GM18507 (cell line): ENCODE results near the gene INSR.
"Not testable (repeated sequence)": the region's sequence is repeated elsewhere in the genome, so short reads cannot be mapped to it uniquely, and the experiment has no call there.

ENCODE experiments used
- DNase-seq: peaks from one replicate; pipeline ENCODE4 v3.0.0; 2011; ENCODE audit warnings: low read depth; ENCODE audit not compliant: insufficient read length; ENCODE audit errors: extremely low spot score
- FAIRE-seq: peaks from 2 replicates; lab custom pipeline; 2011; peaks lifted over from hg19 to GRCh38; lab: Jason Lieb, UNC

Gene INSR

GRCh38 chr19:7293762-7294557 is at the start of gene INSR:
TSS of gene INSR (minus strand) at chr19:7294414. CDS start at chr19:7293891, 523 bp downstream.
- DNase-seq (peak; percentile 90), FAIRE-seq (peak; percentile 44)

DNA sequence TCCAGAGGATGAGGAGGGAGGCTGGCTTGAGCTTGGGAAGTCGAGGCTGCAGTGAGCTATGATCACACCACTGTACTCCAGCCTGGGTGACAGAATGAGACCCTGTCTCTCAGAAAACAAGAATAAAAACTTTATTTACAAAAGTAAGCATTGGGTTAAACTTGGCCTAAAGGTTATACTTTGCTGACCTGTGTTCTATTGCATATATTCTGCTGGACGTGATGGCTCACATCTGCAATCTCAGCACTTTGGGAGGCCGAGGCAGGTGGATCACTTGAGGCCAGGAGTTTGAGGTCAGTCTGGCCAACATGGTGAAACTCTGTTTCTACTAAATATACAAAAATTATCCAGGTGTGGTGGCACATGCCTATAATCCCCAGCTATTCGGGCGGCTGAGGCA is 47.9 kb upstream of the INSR start:
- no peak for DNase-seq
- no peak for FAIRE-seq

DNA sequence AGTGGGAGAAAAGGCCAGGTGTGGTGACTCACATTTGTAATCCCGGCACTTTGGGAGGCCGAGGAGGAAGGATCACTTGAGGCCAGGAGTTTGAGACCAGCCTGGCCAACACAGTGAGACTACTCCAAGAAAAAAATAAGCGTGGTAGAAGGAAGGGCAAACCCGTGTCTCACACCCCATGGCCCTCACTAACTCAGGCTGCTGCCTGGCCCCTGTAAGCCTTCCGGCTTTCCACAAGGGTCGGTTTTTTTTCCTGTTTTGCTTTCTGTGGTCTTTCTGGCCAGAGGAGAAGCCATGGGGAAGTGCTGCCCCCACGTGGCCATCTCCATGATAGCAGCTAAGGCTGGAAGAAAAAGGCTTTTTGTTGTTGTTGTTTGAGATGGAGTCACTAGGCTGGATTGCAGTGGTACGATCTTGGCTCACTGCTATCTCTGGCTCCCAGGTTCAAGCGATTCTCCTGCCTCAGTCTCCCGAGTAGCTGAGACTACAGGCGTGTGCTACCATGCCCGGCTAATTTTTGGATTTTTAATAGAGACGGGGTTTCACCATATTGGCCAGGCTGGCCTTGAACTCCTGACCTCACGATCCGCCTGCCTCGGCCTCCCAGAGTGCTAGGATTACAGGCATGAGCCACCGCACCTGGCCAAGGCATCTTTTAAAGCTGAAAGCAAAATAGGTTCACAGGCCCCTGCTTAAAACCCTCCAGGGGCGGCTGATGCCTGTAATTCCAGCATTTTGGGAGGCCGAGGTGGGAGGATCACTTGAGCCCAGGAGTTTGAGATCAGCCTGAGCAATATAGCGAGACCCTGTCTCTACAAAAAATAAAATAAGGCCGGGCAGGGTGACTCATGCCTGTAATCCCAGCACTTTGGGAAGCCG is 47.0 kb upstream of the INSR start:
- peak; percentile 94 for FAIRE-seq
- DNase-seq = no peak

- peak; percentile 99 for FAIRE-seq
- no peak for DNase-seq
Measured at GRCh38 chr19:7337380-7338194, 43.4 kb upstream of the INSR start.

GRCh38 chr19:7336321-7336973 is 42.2 kb upstream of the INSR start:
- FAIRE-seq (no peak), DNase-seq (no peak)

GRCh38 chr19:7333198-7334118 is 39.2 kb upstream of the INSR start:
- FAIRE-seq = peak; percentile 68
- DNase-seq = no peak

GRCh38 chr19:7331446-7331845 is 37.2 kb upstream of the INSR start:
- DNase-seq (no peak), FAIRE-seq (no peak)

GRCh38 chr19:7328647-7329046 is 34.4 kb upstream of the INSR start:
- no peak for FAIRE-seq
- DNase-seq = no peak

- no peak for FAIRE-seq
Measured at GRCh38 chr19:7327802-7328201, 33.6 kb upstream of the INSR start.

DNA sequence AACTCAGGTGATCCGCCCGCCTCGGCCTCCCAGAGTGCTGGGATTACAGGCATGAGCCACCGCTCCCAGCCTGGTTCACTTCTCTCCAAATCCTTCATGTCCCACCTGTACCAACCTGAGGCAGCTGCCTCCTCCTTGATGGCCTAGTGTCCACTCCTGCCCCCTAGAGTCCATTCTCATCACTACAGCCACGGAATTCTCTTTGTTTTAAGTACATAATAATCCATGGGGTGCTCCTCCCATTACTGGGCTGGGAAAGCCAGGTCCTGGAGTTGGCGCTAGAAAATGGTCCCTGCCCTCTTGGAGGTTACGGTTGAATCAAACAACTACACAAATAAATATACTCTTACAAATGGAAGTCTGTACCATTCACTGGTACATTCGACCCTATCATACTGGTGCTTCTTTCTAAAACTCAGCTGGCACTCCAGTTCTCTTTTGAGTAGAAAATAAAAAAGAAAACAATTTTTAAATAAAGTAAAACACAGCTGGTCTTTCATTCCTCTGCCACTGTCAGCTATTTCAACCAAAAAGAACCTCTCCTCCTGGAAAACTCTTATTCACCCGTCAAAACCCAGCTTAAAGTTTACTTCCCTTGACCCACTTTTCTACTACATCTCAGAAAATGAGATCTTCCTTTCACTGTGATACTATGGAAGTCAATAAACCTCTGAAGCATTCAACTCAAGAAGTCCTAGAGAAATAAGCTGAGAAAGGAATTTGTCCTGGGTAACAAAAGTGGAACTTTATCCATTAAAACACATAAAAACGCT is 32.1 kb upstream of the INSR start:
- FAIRE-seq = no peak

More at GRCh38 chr19:7327802-7328201, 33.6 kb upstream of the INSR start:
- no peak for DNase-seq

GRCh38 chr19:7318176-7318575 is 24.0 kb upstream of the INSR start:
- FAIRE-seq (no peak), DNase-seq (no peak)

More for the DNA sequence above, 32.1 kb upstream of the INSR start:
- no peak for DNase-seq

GRCh38 chr19:7312816-7313215 is 18.6 kb upstream of the INSR start:
- FAIRE-seq (no peak), DNase-seq (no peak)

DNA sequence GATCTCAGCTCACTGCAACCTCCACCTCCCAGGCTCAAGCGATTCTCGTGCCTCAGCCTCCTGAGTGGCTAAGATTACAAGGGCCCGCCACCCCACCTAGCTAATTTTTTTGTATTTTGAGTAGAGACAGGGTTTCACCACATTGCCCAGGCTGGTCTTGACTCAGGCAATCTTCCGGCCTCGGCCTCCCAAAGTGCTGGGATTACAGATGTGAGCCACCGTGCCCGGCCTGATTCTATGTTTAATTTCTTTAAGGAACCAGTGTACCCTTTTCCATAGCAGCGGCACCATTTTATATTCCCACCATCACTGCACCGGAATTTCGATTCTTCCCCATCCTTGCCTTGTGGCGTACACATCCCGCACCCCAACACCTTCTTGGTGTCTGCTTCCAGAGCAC is 17.7 kb upstream of the INSR start:
- DNase-seq (no peak), FAIRE-seq (no peak)

DNA sequence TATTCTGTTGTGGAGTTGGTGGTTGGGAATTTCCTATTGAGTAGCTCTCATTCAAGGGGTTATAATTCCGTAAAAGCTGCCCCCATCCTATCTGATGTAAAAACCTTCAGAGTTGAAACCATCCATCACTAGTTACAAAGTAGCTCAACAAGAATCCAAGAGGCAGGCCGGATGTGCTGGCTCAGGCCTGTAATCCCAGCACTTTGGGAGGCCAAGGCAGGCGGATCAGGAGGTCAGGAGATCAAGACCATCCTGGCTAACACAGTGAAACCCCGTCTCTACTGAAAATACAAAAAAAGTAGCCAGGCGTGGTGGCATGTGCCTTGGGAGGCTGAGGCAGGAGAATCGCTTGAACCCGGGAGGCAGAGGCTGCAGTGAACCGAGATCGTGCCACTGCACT is 14.1 kb upstream of the INSR start:
- not testable (repeated sequence) for DNase-seq, FAIRE-seq

DNA sequence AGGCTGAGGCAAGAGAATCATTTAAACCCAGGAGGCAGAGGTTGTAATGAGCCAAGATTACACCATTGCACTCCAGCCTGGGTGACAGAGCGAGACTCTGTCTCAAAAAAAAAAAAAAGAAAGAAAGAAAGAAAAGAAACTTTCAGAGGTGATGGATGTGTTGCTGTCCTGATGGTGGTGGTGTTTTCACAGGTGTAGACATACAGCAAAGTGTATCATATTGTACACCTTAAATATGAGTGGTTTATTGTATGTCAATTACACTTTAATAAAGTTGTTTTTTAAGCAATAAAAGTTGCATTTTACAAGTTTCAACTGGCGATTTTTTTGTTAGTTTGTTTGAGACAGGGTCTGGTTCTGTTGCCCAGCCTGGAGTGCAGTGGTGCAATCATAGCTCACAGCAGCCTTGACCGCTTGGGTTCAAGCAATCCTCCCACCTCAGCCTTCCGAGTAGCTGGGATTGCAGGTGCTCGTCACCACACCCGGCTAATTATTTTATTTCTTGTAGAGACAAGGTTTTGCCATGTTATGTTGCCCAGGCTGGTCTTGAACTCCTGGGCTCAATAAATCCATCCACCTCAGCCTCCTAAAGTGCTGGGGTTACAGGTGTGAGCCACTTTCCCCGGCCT is 13.5 kb upstream of the INSR start:
- no peak for FAIRE-seq
- DNase-seq = no peak

GRCh38 chr19:7304200-7304599 is 10.0 kb upstream of the INSR start:
- no peak for FAIRE-seq

DNA sequence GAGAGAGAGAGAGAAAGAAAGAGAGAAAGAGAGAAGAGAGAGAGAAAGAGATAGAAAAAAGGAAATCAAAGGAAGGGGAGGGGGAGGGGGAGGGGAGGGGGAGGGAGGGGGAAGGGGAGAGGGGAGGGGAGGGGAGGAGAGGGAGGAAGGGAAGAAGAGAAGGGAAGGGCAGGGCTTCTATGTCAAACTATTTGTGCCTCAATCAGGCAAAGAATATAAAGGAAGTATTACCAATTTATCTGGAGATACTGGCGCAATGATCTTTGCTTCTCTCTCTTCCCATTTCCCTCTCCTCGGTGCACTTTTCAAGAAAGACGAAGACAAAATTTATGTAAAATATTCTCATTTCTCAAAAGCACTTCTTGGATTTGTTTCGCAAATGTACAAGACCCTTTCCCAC is 9.3 kb upstream of the INSR start:
- no peak for DNase-seq
- FAIRE-seq = no peak

More at GRCh38 chr19:7304200-7304599, 10.0 kb upstream of the INSR start:
- DNase-seq = no peak
